HG02642 (cell line): ENCODE results near the gene UBE2E1.
"Not testable (repeated sequence)": the region's sequence is repeated elsewhere in the genome, so short reads cannot be mapped to it uniquely, and the experiment has no call there.

Source experiments
- ATAC-seq: cut with Tn5 transposase; IDR thresholded peaks from one replicate; pipeline ENCODE4 v1.9.1; 2021; ENCODE audit warnings: mild to moderate bottlenecking; ENCODE audit not compliant: unreplicated experiment, poor library complexity

The UBE2E1 gene

DNA sequence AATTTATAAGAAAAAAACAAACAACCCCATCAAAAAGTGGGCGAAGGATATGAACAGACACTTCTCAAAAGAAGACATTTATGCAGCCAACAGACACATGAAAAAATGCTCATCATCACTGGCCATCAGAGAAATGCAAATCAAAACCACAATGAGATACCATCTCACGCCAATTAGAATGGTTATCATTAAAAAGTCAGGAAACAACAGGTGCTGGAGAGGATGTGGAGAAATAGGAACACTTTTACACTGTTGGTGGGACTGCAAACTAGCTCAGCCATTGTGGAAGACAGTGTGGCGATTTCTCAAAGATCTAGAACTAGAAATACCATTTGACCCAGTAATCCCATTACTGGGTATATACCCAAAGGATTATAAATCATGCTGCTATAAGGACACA, 106.6 kb downstream of the UBE2E1 start:
- not testable (repeated sequence) for ATAC-seq

DNA sequence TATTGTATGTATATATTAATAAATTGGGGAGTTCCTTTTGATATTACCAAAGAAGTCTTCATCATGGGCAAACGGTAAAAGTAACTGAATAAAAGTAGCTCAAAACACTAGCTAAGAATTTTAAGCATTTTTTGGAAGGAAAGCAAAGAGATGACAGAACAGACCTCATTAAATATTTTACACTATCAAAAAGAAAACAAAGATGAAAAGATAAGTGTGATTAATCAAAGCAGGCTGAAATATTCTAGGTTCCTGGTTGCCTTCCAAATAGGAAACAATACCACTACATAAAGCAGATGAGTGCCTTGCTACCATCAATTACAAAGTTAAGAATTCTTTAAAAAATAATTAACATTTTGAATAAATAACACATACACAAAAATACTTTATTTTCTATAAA, 107.4 kb downstream of the UBE2E1 start:
- ATAC-seq = no peak

DNA sequence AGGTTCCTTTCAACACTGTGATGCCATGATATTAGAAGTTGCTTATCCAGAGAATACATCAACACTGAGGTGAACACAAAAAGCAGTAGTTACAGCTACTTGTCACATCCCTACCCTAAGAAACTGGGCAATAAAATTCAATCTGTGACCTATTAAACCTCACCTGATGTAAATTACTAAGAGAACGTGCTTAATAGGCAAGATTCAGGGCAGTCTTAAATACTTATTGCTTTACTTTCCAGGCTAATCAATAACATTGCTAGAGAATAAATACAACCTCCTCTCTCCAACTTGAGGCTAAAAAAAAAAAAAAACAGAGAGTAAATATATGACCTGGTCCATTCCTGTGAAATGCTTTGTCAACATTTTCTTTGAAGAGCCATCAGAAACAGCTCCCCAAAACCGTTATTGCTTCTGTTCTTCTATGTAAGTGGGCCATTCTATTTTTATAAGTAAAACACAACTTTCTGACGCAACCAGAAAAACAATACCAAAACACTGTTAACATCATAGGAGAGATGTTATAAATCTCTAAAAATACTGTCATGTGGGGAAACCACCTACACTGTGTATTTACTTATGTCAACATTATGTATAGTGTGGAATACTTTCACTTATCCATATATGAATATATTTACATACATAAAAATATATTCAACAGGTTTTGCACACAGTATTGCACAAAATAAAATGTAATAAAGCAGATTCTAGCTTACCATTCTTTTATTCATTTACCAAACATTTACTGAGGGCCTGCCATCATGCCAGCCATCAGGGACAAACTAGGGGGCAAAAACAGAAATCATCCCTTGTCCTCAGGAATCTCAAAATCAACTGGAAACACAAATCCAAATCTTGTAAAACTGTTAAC, 108.4 kb downstream of the UBE2E1 start:
- ATAC-seq = no peak

DNA sequence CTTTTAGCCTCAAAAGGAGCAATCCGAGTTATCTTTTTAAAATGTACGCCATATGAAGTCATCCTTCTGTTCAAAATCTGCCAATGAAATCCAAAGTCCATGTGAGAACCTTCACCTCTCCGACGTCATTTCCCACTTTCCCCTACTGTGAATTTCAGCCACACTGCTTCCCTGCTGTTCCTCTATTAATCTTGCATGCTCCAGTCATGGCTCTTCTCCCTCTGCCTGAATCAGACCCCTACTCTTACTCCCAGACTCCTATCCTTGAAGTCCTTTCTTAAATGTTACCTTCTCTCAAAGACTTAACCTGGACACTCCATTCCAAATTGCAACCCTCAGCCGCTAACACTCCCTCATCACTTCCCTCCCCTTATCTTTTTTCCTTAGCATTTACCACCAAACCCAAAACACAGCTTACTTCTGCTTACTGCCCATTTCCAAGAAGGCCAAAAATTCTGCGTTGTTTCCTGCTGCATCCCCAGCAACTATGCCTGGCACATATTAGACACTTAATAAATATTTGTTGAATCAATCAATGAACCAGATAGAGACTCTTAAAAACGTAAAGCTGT, 109.9 kb downstream of the UBE2E1 start:
- ATAC-seq = no peak

DNA sequence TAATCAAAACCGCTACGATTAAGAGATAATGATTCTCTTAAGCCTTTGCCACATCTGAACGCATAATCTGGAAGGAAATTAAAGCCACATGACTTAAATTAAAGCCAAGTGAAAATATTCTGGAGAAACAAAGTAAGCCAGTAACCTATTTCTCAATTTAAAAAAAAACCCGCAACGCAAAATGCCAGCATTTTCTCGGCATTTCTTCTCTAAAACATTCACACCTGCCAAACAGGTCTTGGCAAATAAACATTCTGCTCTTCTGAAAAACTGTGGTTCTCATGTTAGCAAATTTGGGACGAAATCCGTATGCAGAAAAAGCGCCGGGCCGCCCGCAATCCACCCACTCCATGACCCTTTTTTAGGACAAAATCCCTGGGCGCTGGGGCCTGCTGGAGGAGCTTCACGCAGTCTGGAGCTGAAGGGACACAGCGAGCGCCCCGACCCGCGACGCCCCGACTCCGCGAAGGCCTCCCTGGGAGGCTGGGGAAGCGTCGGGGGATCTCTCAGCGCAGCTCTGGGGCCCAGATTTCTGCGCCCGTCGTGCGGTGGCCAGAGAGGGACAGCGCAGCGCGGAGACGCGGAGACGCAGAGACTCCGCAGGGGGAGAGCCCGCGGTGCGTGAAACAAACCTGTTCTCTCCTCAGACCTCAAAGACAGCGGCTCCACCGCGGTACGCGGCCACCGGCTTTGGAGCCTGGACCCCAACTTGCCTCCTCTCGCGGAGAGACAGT, 110.6 kb downstream of the UBE2E1 start:
- peak; percentile 51 for ATAC-seq

DNA sequence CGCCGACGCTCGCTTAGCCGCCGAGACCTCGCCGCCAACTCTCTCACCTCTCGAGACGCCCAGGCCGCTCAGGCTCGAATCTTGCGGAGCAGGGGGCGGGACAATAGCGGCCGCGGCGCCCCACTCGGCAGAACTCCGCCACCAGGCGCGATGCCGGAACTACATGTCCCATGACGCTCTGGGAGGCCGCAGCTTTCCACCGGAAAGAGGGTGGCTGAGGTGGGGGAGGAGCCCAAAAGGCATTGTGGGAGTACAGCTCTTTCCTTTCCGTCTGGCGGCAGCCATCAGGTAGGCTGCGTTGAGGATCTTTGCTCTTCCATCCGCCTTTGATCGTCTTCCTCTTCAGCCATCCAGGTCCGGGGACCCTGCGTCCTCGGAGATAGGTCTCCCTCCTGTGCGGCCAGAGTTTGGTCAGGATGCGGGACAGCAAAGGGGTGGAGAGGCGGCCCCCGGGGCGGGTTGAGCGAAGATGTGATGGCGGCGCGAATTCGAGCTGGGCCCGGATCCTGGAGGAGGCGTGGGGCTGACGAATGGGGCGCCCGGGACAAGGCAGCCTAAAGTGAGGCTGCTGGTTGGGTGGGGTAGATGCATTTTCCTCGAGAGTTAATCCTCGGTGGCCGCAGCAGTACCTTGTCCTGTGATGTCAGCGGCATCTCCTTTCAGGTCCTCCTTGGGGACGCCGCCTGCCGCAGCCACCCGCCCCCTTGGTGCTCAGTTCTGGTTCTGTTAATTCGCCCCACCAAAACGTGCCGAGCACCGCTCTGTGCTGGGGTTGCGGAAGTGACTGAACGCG, 111.3 kb downstream of the UBE2E1 start, which contains the start of the genes NKIRAS1 and RPL15:
TSS of gene NKIRAS1 (minus strand) at position 105 of the 793 bp plus-strand sequence. CDS start 6,086 bp downstream, outside the sequence.
TSS of gene RPL15 (plus strand) at position 247 of the 793 bp plus-strand sequence. CDS start 728 bp downstream, outside the sequence.
- ATAC-seq = peak; percentile 95

DNA sequence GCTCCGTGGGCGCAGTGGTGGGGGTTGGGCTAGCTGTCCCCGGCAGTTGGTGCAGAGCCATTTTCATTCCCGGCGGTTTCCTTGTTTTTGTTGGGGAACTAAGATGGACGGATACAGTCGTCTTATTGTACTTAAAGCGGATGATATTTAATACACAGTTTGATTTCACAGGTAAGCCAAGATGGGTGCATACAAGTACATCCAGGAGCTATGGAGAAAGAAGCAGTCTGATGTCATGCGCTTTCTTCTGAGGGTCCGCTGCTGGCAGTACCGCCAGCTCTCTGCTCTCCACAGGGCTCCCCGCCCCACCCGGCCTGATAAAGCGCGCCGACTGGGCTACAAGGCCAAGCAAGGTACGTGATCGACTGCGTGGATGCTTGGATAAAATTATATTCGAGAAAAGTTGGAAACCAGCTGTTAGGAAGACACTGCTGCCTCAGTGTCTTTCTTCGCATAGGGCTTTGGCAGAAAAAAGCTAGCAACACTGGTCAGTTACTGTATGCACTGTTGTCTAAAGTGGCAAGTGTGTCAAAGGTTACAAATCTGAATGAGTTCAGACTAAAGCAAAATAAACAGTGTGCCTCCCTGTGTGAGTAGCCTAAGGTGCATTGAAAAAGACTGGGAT, 112.0 kb downstream of the UBE2E1 start:
- not testable (repeated sequence) for ATAC-seq

DNA sequence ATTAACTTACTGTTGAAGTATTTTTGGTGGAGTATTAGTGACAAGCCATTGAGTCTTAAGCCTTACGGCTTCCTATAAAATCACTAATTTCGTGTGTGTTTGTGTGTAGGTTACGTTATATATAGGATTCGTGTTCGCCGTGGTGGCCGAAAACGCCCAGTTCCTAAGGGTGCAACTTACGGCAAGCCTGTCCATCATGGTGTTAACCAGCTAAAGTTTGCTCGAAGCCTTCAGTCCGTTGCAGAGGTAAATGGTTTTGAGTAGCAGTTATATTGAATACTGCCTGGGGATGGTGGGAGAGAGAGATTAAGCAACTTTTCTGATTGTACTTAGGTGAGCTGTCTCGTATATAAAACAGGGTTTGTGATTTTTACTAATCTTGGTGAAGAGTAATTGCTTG, 112.6 kb downstream of the UBE2E1 start:
- ATAC-seq = not testable (repeated sequence)

DNA sequence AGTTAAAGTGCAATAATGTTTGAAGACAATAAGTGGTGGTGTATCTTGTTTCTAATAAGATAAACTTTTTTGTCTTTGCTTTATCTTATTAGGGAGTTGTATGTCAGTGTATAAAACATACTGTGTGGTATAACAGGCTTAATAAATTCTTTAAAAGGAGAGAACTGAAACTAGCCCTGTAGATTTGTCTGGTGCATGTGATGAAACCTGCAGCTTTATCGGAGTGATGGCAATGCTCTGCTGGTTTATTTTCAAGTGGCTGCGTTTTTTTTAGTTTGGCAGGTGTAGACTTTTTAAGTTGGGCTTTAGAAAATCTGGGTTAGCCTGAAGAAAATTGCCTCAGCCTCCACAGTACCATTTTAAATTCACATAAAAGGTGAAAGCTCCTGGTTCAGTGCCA, 113.9 kb downstream of the UBE2E1 start:
- no peak for ATAC-seq

DNA sequence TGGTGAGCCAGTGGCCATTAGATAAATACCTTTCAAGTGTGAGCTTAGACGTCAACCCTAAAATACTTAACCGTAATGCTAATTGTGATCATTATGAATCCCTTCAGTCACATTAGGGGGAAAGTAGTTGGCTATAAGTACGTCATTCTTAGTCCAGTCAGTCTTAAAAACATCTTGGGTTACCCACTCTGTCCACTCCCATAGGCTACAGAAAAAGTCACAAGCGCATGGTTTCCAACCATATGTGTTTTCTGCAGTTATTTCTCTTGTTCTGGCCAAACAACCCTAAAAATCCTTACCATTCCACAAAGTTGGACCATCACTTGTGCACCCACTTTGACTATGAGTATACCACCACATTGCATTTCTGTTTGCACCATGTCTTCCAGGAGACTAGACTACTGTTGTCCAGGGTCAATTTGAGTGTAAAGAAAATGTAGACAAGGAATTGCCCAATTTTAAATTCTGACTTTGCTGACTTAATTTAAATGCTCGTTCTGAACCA, 114.4 kb downstream of the UBE2E1 start:
- no peak for ATAC-seq

DNA sequence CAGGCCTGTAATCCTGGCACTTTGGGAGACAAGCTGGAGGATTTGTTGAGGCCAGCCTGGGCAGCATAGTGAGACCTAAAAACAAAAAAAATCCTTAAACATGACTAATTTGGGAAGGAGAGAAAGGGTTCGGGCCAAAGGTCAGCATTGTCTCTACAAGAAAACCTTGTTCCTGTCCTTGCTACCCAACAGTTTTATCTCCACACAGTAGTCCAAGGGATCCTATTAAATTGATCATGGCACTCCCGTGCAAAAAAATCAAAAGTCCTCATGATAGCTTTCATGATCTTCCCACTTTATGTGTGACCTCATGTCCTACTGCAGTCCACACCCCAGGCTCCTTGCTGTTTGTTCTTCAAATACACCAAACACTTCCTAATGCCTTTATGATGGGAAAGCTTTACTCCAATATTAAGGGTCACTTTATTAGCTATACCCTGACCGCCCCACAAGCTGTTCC, 115.3 kb downstream of the UBE2E1 start:
- no peak for ATAC-seq

DNA sequence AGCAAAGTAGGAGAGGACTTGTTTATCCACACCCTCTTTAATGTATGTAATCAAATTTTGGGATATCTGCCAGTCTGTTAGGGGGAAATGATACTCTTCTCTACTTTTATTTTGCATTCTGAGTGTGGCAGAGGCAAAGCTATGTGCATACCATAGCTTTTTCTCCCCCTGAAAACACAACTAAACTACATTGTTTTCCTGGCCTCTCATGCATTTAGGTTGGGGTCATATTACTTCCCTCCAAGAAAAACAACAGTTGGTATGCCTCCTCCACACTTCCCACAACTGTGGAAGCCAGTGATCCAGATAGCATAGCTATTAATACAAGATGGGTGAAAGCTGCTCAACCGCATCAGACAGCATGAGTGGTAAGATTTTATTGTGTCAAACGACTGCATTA, 118.0 kb downstream of the UBE2E1 start:
- ATAC-seq = no peak

DNA sequence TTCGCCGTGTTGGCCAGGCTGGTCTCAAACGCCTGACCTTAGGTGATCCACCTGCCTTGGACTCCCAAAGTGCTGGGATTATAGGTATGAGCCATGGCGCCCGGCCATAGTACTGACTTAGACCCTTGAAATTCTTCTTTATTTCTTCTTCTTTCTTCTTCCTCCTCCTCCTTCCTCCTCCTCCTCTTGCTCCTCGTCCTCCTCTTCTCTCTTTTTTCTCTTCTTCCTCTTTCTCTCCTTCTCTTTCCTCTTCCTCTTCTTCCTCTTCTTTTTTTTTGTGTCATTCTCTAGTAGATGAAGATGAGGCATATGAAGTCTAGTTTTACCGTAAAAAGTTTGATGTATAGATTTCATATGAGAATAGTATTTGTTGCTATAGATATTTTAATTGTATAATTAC, 120.5 kb downstream of the UBE2E1 start:
- no peak for ATAC-seq

DNA sequence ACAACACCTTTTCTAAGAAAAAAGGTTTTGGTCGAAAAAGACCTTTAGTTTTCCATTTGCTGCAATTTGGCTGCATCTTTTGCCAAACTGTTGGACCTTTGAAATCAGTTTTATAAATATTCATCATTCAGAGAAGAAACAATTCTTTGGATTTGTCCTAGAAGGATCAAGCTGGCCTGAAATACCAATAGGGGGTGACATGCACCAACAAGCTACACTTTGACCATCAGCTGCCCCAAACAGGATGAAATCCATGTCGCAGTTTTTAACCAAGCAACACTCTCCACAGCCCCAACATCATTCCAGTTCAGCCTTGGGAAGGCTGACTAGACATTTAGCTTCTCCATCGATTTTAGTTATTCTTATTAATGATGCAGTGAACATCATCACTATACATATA, 121.0 kb downstream of the UBE2E1 start:
- no peak for ATAC-seq

DNA sequence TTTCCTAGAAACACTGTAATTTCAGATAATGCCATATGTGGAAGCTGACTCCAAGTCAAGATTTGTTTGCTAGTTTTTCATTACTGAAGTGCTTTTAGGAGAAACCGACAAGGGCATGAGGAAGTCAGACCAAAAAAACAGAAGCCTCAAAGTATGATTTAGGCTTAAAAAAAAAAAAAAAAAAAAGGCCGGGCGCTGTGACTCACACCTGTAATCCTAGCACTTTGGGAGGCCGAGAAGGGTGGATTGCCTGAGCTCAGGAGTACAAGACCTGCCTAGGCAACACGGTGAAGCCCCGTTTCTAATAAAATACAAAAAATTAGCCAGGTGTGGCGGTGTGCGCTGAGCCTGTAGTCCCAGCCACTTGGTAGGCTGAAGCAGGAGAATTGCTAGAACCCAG, 122.8 kb downstream of the UBE2E1 start:
- no peak for ATAC-seq

DNA sequence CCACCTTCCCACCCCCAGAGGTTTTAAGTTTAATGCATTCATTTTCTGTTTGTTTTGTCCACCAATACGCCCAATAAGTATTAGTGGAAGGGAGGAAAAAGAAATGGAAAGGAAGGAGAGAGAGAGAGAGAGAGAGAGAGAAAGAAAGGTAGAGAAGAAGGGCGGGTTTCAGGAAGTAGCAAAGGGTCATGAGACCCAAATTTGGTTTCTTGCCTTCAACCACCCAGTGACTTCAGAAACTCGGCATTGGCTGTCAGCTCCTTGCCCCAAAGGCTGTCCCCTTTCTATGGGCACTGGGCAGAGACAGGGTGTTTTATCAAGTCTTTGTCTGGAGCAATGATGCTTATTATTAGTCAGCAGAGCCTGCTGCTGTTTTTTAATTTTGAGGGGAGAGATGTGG, 125.8 kb downstream of the UBE2E1 start:
- no peak for ATAC-seq

DNA sequence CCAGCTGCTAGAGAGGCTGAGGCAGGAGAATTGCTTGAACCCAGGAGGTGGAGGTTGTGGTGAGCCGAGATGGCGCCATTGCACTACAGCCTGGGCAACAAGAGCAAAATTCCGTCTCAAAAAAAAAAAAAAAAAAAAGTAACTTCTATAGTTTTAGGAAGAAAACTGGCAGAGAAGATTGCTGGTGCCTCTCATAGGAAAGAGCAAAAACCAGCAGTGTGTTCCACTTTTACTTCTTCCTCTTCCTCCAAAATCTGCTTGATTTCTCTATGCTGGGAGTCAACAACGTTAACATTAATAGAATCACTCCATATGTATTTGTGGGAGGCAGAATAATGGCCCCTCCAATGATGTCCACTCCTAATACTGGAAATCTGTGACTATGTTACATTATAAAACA, 126.8 kb downstream of the UBE2E1 start:
- ATAC-seq = no peak

DNA sequence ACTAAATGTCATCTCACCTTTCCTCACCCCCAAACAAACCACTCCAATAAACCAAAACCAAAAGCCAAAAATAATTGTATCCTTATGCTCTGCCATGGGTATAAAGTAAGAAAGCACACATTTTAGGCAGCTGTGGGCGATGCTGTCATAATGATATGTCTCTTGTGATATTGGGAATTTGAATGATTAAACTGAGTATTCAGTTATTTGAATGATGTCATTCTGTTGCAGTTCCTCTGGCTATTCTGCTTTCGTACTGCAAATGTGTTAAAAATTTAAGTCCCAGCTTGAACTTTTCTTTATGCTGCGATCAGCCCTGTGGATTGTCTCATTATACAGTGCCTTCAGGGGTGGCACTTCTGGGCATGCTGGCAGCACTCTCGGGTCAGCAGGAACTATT, 128.5 kb downstream of the UBE2E1 start:
- ATAC-seq = no peak

DNA sequence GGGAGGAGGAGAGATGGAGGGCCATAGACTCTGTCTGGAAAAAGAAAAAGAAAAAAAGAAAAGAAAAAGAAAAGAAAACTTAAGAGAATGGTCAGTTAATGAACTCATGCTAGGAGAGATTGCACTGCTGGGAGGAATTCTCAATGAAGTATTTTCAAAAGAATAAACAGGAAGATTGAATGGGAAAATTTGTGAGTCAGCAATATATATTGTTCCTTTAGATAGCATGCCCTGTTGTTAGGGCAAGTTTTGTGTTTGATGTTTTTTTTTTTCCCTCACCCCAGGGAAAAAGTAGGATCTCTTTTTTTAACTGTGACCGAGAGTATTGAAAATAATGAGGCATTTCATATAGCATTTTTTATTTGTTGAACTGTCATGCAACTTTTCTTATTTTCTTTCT, 131.5 kb downstream of the UBE2E1 start:
- no peak for ATAC-seq

DNA sequence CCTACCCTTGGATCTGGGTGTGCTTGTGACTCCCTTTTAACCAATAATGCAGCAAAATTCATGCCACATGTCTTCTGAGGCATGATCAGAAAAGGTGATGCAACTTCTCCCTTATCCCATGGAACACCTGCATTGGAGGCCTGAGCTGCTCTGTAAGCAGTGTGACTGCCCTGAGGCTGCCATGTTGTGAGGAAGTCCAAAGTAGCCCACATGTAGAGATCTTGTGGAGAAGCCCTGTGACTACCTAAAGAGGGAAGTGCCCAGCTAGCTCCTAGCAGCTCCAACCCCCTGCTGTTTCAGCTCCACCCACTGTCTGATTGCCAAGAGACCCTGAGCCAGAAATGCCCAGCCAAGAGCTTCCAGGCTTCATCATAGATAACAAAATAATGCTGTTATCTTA, 132.9 kb downstream of the UBE2E1 start:
- ATAC-seq = no peak
